Heart right ventricle (tissue), 16 donors: ENCODE measurements around the gene ZHX3. TPM values are rescaled to one million over a fixed set of nuclear protein-coding genes. Genes with fewer than 3 reads are reported as not detected.

ENCODE experiments used
- ATAC-seq, 8 donors: fragments of 200-7000 bp; cut with Tn5 transposase; one replicate each; pipeline ENCODE4 v1.9.1; 2020; ENCODE audit warnings: mild to moderate bottlenecking in 8 of 8, moderate library complexity in 8 of 8, moderate number of reproducible peaks in 1 of 8
- DNase-seq, 2 donors: peaks; one replicate each; pipeline ENCODE4 v3.0.0-alpha.2; 2020
- H3K27ac ChIP-seq, 10 donors: fragments of 200-600 bp; sonication (generic) in 2 of 10; one replicate each; pipeline versions ENCODE4 v1.5.0 to v1.8.0; 2020 to 2022; ENCODE audit warnings: mild to moderate bottlenecking in 3 of 10
- H3K27me3 ChIP-seq, 7 donors: fragments of 200-600 bp; one replicate each; pipeline ENCODE4 v1.8.0; 2021 to 2022; ENCODE audit warnings: mild to moderate bottlenecking in 2 of 7
- H3K36me3 ChIP-seq, 9 donors: fragments of 200-600 bp; sonication (generic) in 1 of 9; one replicate each; pipeline versions ENCODE4 v1.5.0 to v1.8.0; 2020 to 2022; ENCODE audit warnings: mild to moderate bottlenecking in 2 of 9
- H3K4me1 ChIP-seq, 9 donors: fragments of 200-600 bp; sonication (generic) in 1 of 9; one replicate each; pipeline versions ENCODE4 v1.5.0 to v1.8.0; 2020 to 2022; ENCODE audit warnings: mild to moderate bottlenecking in 4 of 9
- H3K4me3 ChIP-seq, 10 donors: fragments of 200-600 bp; sonication (generic) in 2 of 10; one replicate each; pipeline versions ENCODE4 v1.5.0 to v1.8.0; 2020 to 2022; ENCODE audit warnings: mild to moderate bottlenecking in 7 of 10, moderate library complexity in 2 of 10
- H3K9me3 ChIP-seq, 11 donors: fragments of 200-600 bp in 10 of 11; sonication (generic) in 2 of 11; one replicate each; pipeline versions ENCODE4 v1.5.0 to v1.8.0; 2013 to 2022; ENCODE audit warnings: mild to moderate bottlenecking in 2 of 11, control low read depth in 1 of 11, moderate library complexity in 1 of 11
- CTCF ChIP-seq, 9 donors: fragments of 200-600 bp; sonication (generic) in 2 of 9; IDR thresholded peaks; one replicate each; pipeline versions ENCODE4 v1.5.0 to v1.8.0; 2021 to 2022; ENCODE audit warnings: antibody characterized with exemption in 9 of 9, mild to moderate bottlenecking in 5 of 9, moderate library complexity in 1 of 9
- WGBS, 2 donors: extraction: QIAGEN DNeasy Blood & Tissue Kit; methylation state at CpG; one replicate each; pipeline ENCODE4 v1.1.7; 2013; ENCODE audit warnings: inconsistent platforms in 1 of 2; 5-methylcytosine and 5-hydroxymethylcytosine counted together
- intact Hi-C, 10 donors: fragments of 100-400 bp; cut with DNase I; formaldehyde crosslinking; loops; one replicate each; pipeline versions ENCODE4 v1.11.1 to v1.14.2; 2022
- polyA plus RNA-seq, 2 donors: library from polyadenylated mRNA; stranded (reverse); fragments of 200-250 nt; gene quantifications; one replicate each; pipeline ENCODE4 v1.2.3, GENCODE V29; 2013
- total RNA-seq, 10 donors: library from RNA; stranded (reverse); fragmentation: NEBNext Ultra II Directional in 3 of 10; extraction: Animal tissue kit (Norgen Biotek cat#: 25700) in 3 of 10; gene quantifications; one replicate each; pipeline versions ENCODE4 v1.2.1 to v1.2.4, GENCODE V29; 2021 to 2023
- donor health status: Arrhythmogenic right ventricular cardiomyopathy.
- donor health status: ischemic (EF 13 %, LVEDD 7.1; RV severe dilation, severe dysfunction).
- donor health status: healthy with polysubstance abuse.
- donor health status: DM: no; HTN: yes; CAD: no.
- donor health status: DM: no; HTN: no; CAD: no.
- donor health status: ischemic (EF 25% LVEDD 6.9; RV normal size, moderate dysfunction).
- donor health status: ischemic (EF 25% LVEDD 5.7; RV mildly dilated, moderate dysfunction).
- donor health status: healthy.
- donor health status: DM: yes; HTN: yes; CAD: no.
- donor health status: Ischemic cardiomyopathy.
- donor health status: ischemic (EF 35%, LVEDD 5.7; RV mildly dilated, moderate dysfunction).
- donor health status: nonischemic (EF 11% LVEDD 7.7; RV severe dilation, severe dysfunction).
- donor health status: DM: yes; HTN: yes; CAD: no.
- donor health status: PGD.
- donor health status: ischemic (EF 29% LVEDD 5.4; RV normal size, mild dysfunction).
- donor health status: nonischemic (EF 23%, LVEDD 6.1; RV moderate dilation, normal function).

The ZHX3 gene
- total and polyA plus RNA-seq, 12 donors = 6.5 to 51.8 (median 30.4) TPM

- Histone ChIP-seq H3K27me3 (no peaks in the 10 kb centered on the region), H3K4me1 (peaks cover 0 to 23% (median 6%) of the 10 kb centered on the region in 9 donors), H3K4me3 (no peak overlapping the region), H3K36me3 (peaks cover 0 to 11% (median 0%) of the 10 kb centered on the region in 9 donors), H3K9me3 (no peaks in the 10 kb centered on the region), H3K27ac (peak overlapping the region in 4 of 10 donors; percentile 3 to 38 (median 24))
- DNase-seq (no peak), ATAC-seq (peak in 3 of 8 donors; percentile 11 to 35 (median 30))
- intact Hi-C loops = loop anchor here in 1 of 10 donors (10.0 kb wide), 1 partner anchor 74 kb away; no protein-coding TSS in a partner anchor
- TF ChIP-seq CTCF (IDR thresholded peaks at IDR 0.05) = no peak
These were observed 56.3 kb downstream of the ZHX3 start for GRCh38 chr20:41261260-41261659.

GRCh38 chr20:41260734-41261220 is 56.8 kb downstream of the ZHX3 start:
- no peaks in the 10 kb centered on the region for H3K9me3 ChIP-seq
- H3K27me3 ChIP-seq = no peaks in the 10 kb centered on the region
- peaks cover 0 to 23% (median 6%) of the 10 kb centered on the region in 9 donors for H3K4me1 ChIP-seq
- DNase-seq (no peak), ATAC-seq (peak in 2 of 8 donors; percentile 55 to 66)
- H3K36me3 ChIP-seq = peaks cover 0 to 6% (median 0%) of the 10 kb centered on the region in 9 donors
- TF ChIP-seq CTCF (IDR thresholded peaks at IDR 0.05) = no peak
- intact Hi-C loops = loop anchor here in 1 of 10 donors (10.0 kb wide), 1 partner anchor 74 kb away; no protein-coding TSS in a partner anchor
- 63 to 78% methylated on average over 1 of the region's 1 CpG for WGBS, 2 donors
- H3K27ac ChIP-seq = peak overlapping the region in 7 of 10 donors; percentile 3 to 50 (median 30)
- H3K4me3 ChIP-seq = no peak overlapping the region

GRCh38 chr20:41259309-41259708 is 58.2 kb downstream of the ZHX3 start:
- Histone ChIP-seq H3K27me3 (no peaks in the 10 kb centered on the region), H3K9me3 (no peaks in the 10 kb centered on the region), H3K36me3 (no peaks in the 10 kb centered on the region), H3K4me3 (no peak overlapping the region), H3K4me1 (peaks cover 0 to 23% (median 6%) of the 10 kb centered on the region in 9 donors), H3K27ac (no peak overlapping the region)
- ATAC-seq (no peak), DNase-seq (no peak)
- no peak for TF ChIP-seq CTCF (IDR thresholded peaks at IDR 0.05)
- intact Hi-C loops = no loop called here

- no peak for TF ChIP-seq CTCF (IDR thresholded peaks at IDR 0.05)
- no peaks in the 10 kb centered on the region for H3K27me3 ChIP-seq
- no peak overlapping the region for H3K27ac ChIP-seq
- DNase-seq (no peak), ATAC-seq (no peak)
- no peaks in the 10 kb centered on the region for H3K36me3 ChIP-seq
- H3K9me3 ChIP-seq = no peaks in the 10 kb centered on the region
- intact Hi-C loops = no loop called here
- peaks cover 0 to 23% (median 6%) of the 10 kb centered on the region in 9 donors for H3K4me1 ChIP-seq
- 90 to 92% methylated on average over 3 of the region's 3 CpGs for WGBS, 2 donors
- H3K4me3 ChIP-seq = no peak overlapping the region
These were observed 59.1 kb downstream of the ZHX3 start for GRCh38 chr20:41258474-41258873.
